ENCODE measurements around the gene KCNH2. TPM values are rescaled to one million over a fixed set of nuclear protein-coding genes. Genes with fewer than 3 reads are reported as not detected.

KCNH2 gene
- total and polyA plus RNA-seq, 2 of the 13 experiments (the other 11 are each of a cell fraction or from before 2014, with no cell fraction given) = 0.09 to 0.11 TPM

- TF ChIP-seq NR0B2 (CRISPR knock-in tag; IDR thresholded peaks at IDR 0.05) (peak; percentile 2; the same call in 1 of the 2 replicates), IRF1 (CRISPR knock-in tag; IDR thresholded peaks at IDR 0.05; ENCODE audit: low read depth) (no peak), SCMH1 (CRISPR knock-in tag; IDR thresholded peaks at IDR 0.05; ENCODE audit: borderline replicate concordance) (no peak), ZNF687 (CRISPR knock-in tag; IDR thresholded peaks at IDR 0.05) (peak; percentile 66), TP53 (CRISPR knock-in tag; conservative IDR thresholded peaks at IDR 0.05) (no peak), RFX5 (IDR thresholded peaks at IDR 0.05; ENCODE audit: low read depth, low read length) (no peak), ZNF672 (CRISPR knock-in tag; IDR thresholded peaks at IDR 0.05) (peak; percentile 50; the same call in 1 of the 2 replicates), PRDM4 (CRISPR knock-in tag; IDR thresholded peaks at IDR 0.05; ENCODE audit: borderline replicate concordance) (no peak), ADNP (CRISPR knock-in tag; IDR thresholded peaks at IDR 0.05) (no peak), KLF6 (CRISPR knock-in tag; IDR thresholded peaks at IDR 0.05) (no peak), KLF12 (CRISPR knock-in tag; IDR thresholded peaks at IDR 0.05; ENCODE audit: borderline replicate concordance) (no peak), ZNF605 (CRISPR knock-in tag; IDR thresholded peaks at IDR 0.05) (no peak), POLR2G (IDR thresholded peaks at IDR 0.05; ENCODE audit: low read depth, low read length) (no peak), ZFP37 (CRISPR knock-in tag; IDR thresholded peaks at IDR 0.05; ENCODE audit: borderline replicate concordance) (no peak), MTA1 (CRISPR knock-in tag; IDR thresholded peaks at IDR 0.05; ENCODE audit: borderline replicate concordance) (no peak), CREB3 (CRISPR knock-in tag; IDR thresholded peaks at IDR 0.05) (no peak), MEIS1 (CRISPR knock-in tag; IDR thresholded peaks at IDR 0.05; ENCODE audit: borderline replicate concordance) (no peak), ZNF205 (CRISPR knock-in tag; IDR thresholded peaks at IDR 0.05) (no peak), FOXK1 (CRISPR knock-in tag; IDR thresholded peaks at IDR 0.05; ENCODE audit: borderline replicate concordance, low read depth) (no peak), KDM5B (CRISPR knock-in tag; IDR thresholded peaks at IDR 0.05; ENCODE audit: borderline replicate concordance) (0 out of 2 replicates have a peak, but pooled peaks have one; percentile 10), CBX5 (CRISPR knock-in tag; IDR thresholded peaks at IDR 0.05; ENCODE audit: borderline replicate concordance) (no peak)
Measured at GRCh38 chr7:151018421-151019129, 40.5 kb upstream of the KCNH2 start (continued).

All from HepG2 (cell line).